ENCODE results near the gene PCNT. TPM values are rescaled to one million over a fixed set of nuclear protein-coding genes. Genes with fewer than 3 reads are reported as not detected.

The PCNT gene
- total RNA-seq, 1 donor from 2014 or later = 15.1 TPM

GRCh38 chr21:46336603-46337002 is 12.6 kb downstream of the PCNT start:
- DNase-seq (ENCODE audit: low read depth in 2 of 2) = no peak

- no peak for DNase-seq (ENCODE audit: low read depth in 2 of 2)
These were observed 17.0 kb downstream of the PCNT start for GRCh38 chr21:46340998-46341397.

GRCh38 chr21:46344219-46344915 is 20.4 kb downstream of the PCNT start:
- no peak for DNase-seq (ENCODE audit: low read depth in 2 of 2)

- no peak for DNase-seq (ENCODE audit: low read depth in 2 of 2)
These were observed 21.9 kb downstream of the PCNT start for GRCh38 chr21:46345861-46346260.

- no peak for DNase-seq (ENCODE audit: low read depth in 2 of 2)
These were observed 22.6 kb downstream of the PCNT start for GRCh38 chr21:46346296-46347202.

GRCh38 chr21:46347203-46347550 is 23.2 kb downstream of the PCNT start:
- peak; percentile 17 to 42 for DNase-seq (ENCODE audit: low read depth in 2 of 2)

- no peak for DNase-seq (ENCODE audit: low read depth in 2 of 2)
These were observed 23.9 kb downstream of the PCNT start for GRCh38 chr21:46347791-46348381.

GRCh38 chr21:46349134-46349760 is 25.3 kb downstream of the PCNT start:
- no peak for DNase-seq (ENCODE audit: low read depth in 2 of 2)

- DNase-seq (ENCODE audit: low read depth in 2 of 2) = no peak
These were observed 26.6 kb downstream of the PCNT start for GRCh38 chr21:46350571-46350970.

- DNase-seq (ENCODE audit: low read depth in 2 of 2) = no peak
These were observed 27.0 kb downstream of the PCNT start for GRCh38 chr21:46350981-46351380.

GRCh38 chr21:46351476-46352163 is 27.7 kb downstream of the PCNT start:
- DNase-seq (ENCODE audit: low read depth in 2 of 2) = no peak

- no peak for DNase-seq (ENCODE audit: low read depth in 2 of 2)
These were observed 28.2 kb downstream of the PCNT start for GRCh38 chr21:46352164-46352515.

- DNase-seq (ENCODE audit: low read depth in 2 of 2) = no peak
These were observed 29.0 kb downstream of the PCNT start for GRCh38 chr21:46352913-46353312.

- DNase-seq (ENCODE audit: low read depth in 2 of 2) = no peak
These were observed 30.1 kb downstream of the PCNT start for GRCh38 chr21:46354046-46354445.

- no peak for DNase-seq (ENCODE audit: low read depth in 2 of 2)
These were observed 30.6 kb downstream of the PCNT start for GRCh38 chr21:46354518-46354917.

GRCh38 chr21:46355161-46356004 is 31.4 kb downstream of the PCNT start:
- no peak for DNase-seq (ENCODE audit: low read depth in 2 of 2)

GRCh38 chr21:46356005-46356338 is 32.0 kb downstream of the PCNT start:
- no peak for DNase-seq (ENCODE audit: low read depth in 2 of 2)

- no peak for DNase-seq (ENCODE audit: low read depth in 2 of 2)
These were observed 32.8 kb downstream of the PCNT start for GRCh38 chr21:46356494-46357334.

GRCh38 chr21:46357335-46357604 is 33.3 kb downstream of the PCNT start:
- DNase-seq (ENCODE audit: low read depth in 2 of 2) = no peak
